GM13976 (cell line): ENCODE measurements around the gene TBC1D32.
"Not testable (repeated sequence)": the region's sequence is repeated elsewhere in the genome, so short reads cannot be mapped to it uniquely, and the experiment has no call there.

Experiments
- DNase-seq: peaks from one replicate; pipeline ENCODE4 v3.0.0; 2012; ENCODE audit warnings: low spot score
- CTCF ChIP-seq: IDR thresholded peaks from 2 replicates; pipeline ENCODE4 v1.5.1; 2012; ENCODE audit warnings: borderline replicate concordance, mild to moderate bottlenecking; ENCODE audit not compliant: insufficient read depth; ENCODE audit errors: extremely low read depth, missing control alignments, control extremely low read depth
- in situ Hi-C: fragments of 300-500 bp; cut with MboI; formaldehyde crosslinking; loops from one replicate; pipeline ENCODE4 v1.12.0; 2022; ENCODE audit warnings: low sequenced_read_pairs, mixed read lengths, inconsistent platforms; ENCODE audit not compliant: unreplicated experiment

Gene TBC1D32

DNA sequence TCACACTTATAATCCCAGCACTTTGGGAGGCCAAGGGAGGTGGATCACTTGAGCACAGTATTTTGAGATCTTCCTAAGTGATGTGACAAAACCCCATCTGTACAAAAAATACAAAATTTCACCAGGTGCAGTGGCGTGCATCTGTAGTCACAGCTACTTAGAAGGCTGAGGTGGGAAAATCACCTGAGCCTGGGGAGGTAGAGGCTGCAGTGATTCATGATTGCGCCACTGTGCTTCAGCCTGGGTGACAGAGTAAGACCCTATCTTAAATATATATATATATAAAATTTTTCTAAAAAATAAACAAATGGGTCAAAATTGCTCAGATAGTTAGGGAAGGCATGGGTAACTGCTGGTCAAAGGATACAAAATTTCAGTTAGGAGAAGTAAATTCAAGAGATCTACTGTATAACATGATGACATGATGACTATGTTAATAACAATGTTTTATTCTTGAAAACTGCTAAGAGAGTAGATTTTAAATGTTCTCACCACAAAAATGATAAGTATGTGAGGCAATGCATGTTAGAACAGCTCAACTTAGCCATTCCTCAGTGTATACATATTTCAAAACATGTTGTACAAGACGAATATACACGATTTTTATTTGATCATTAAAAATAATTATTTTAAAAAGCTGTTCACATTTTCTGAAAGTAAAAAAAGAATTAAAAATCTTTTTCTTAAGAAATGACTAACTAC lies 24.4 kb downstream of the TBC1D32 start:
- in situ Hi-C loops, result loop anchor here (25.0 kb wide), 1 partner anchor 248 kb away; no protein-coding TSS in a partner anchor

GRCh38 chr6:121305957-121306607 lies 28.2 kb downstream of the TBC1D32 start:
- TF ChIP-seq CTCF, result peak; percentile 57
- peak; percentile 32 for DNase-seq
- in situ Hi-C loops, result loop anchor here (25.0 kb wide), 1 partner anchor 244 kb away; no protein-coding TSS in a partner anchor

More for the DNA sequence above, 24.4 kb downstream of the TBC1D32 start:
- TF ChIP-seq CTCF, result no peak
- no peak for DNase-seq

- TF ChIP-seq CTCF, result no peak
- no peak for DNase-seq
- in situ Hi-C loops, result loop anchor here (25.0 kb wide), 1 partner anchor 241 kb away; no protein-coding TSS in a partner anchor
Measured at GRCh38 chr6:121302882-121303281, 31.4 kb downstream of the TBC1D32 start.

DNA sequence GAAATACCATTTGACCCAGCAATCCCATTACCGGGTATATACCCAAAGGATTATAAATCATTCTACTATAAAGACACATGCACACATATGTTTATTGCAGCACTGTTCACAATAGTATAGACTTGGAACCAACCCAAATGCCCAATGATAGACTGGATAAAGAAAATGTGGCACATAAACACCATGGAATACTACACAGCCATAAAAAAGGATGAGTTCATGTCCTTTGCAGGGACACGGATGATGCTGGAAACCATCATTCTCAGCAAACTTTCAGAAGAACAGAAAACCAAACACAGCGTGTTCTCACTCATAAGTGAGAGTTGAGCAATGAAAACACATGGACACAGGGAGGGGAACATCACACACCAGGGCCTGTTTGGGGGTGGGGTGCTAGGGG lies 33.1 kb downstream of the TBC1D32 start:
- in situ Hi-C loops, result loop anchor here (25.0 kb wide), 1 partner anchor 239 kb away; no protein-coding TSS in a partner anchor
- DNase-seq, result not testable (repeated sequence)

DNA sequence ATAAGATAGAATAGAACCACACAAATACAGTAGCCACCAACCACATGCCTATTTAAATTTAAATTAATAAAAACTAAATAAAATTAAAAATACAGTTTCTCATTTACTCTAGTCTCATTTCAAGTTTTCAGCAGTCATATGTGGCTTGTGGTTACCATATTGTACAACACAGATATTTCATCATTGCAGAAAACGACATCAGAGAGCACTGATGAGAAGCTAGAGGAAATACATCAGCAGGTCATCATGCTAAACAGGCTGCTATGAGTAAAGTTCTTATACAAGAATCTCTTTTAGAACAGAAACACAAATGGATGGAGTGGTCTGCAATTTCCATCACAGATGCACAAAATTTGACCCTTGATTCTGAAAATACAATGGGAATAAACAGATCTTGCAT lies 36.6 kb downstream of the TBC1D32 start:
- no peak for DNase-seq
- in situ Hi-C loops, result no loop called here
- TF ChIP-seq CTCF, result no peak

GRCh38 chr6:121285041-121285440 lies 49.2 kb downstream of the TBC1D32 start:
- TF ChIP-seq CTCF, result no peak
- in situ Hi-C loops, result no loop called here
- DNase-seq, result no peak
